Loucy (cell line): ENCODE data around the gene LSM14B.
"Not testable (repeated sequence)": the region's sequence is repeated elsewhere in the genome, so short reads cannot be mapped to it uniquely, and the experiment has no call there.

Experiments used
- H2AFZ ChIP-seq: fragments of 200-600 bp; sonication (generic); 2 replicates; pipeline ENCODE4 v1.6.0; 2016; ENCODE audit warnings: antibody characterized with exemption, mild to moderate bottlenecking, low read length, moderate library complexity
- H3F3A ChIP-seq: fragments of 200-600 bp; 2 replicates; pipeline ENCODE4 v1.6.0; 2016; ENCODE audit warnings: antibody characterized with exemption, low read depth, mild to moderate bottlenecking
- H3K27me3 ChIP-seq: fragments of 200-600 bp; sonication (generic); 2 replicates; pipeline ENCODE4 v1.6.1; 2014; ENCODE audit warnings: low read length, mild to moderate bottlenecking; ENCODE audit not compliant: insufficient read depth, poor library complexity, severe bottlenecking
- H3K36me3 ChIP-seq: fragments of 200-600 bp; sonication (generic); 2 replicates; pipeline ENCODE4 v1.6.1; 2016; ENCODE audit warnings: low read length; ENCODE audit not compliant: insufficient read depth
- H3K4me1 ChIP-seq: fragments of 200-600 bp; sonication (generic); 2 replicates; pipeline ENCODE4 v1.5.1; 2014; ENCODE audit warnings: low read length, mild to moderate bottlenecking; ENCODE audit not compliant: insufficient read depth, poor library complexity, severe bottlenecking
- H3K4me2 ChIP-seq: fragments of 200-600 bp; sonication (generic); 2 replicates; pipeline ENCODE4 v1.6.0; 2014; ENCODE audit warnings: antibody characterized with exemption, low read length, low read depth, mild to moderate bottlenecking; ENCODE audit not compliant: poor library complexity, severe bottlenecking
- H3K4me3 ChIP-seq: fragments of 200-600 bp; sonication (generic); 2 replicates; pipeline ENCODE4 v1.5.1; 2014; ENCODE audit warnings: low read length, mild to moderate bottlenecking, mixed read lengths; ENCODE audit not compliant: poor library complexity, severe bottlenecking
- H3K79me2 ChIP-seq: fragments of 200-600 bp; sonication (generic); 2 replicates; pipeline ENCODE4 v1.6.1; 2014; ENCODE audit warnings: low read length; ENCODE audit not compliant: insufficient read depth
- H3K9ac ChIP-seq: fragments of 200-600 bp; sonication (generic); 2 replicates; pipeline ENCODE4 v1.6.0; 2014; ENCODE audit warnings: mild to moderate bottlenecking, low read depth, low read length, moderate library complexity; ENCODE audit not compliant: poor library complexity, severe bottlenecking
- H3K9me2 ChIP-seq: fragments of 200-600 bp; sonication (generic); replicated peaks from 2 replicates; pipeline ENCODE4 v1.6.1; 2016; ENCODE audit warnings: low read depth, low read length, mixed read lengths
- H3K9me3 ChIP-seq: fragments of 200-600 bp; sonication (generic); 2 replicates; pipeline ENCODE4 v1.6.1; 2014; ENCODE audit warnings: mild to moderate bottlenecking, antibody characterized with exemption, low read length, low read depth; ENCODE audit not compliant: insufficient read depth
- H4K20me1 ChIP-seq: fragments of 200-600 bp; sonication (generic); 2 replicates; pipeline ENCODE4 v1.6.0; 2014; ENCODE audit warnings: antibody characterized with exemption, low read length, mild to moderate bottlenecking; ENCODE audit not compliant: insufficient read depth, poor library complexity, severe bottlenecking
- EZH2phosphoT487 ChIP-seq: fragments of 200-600 bp; IDR thresholded peaks from 2 replicates; pipeline ENCODE4 v1.6.1; 2018; ENCODE audit warnings: antibody characterized with exemption, mild to moderate bottlenecking, moderate library complexity, borderline replicate concordance
- TF ChIP-seq, protein P1 (sequence below): fragments of 200-600 bp; sonication (generic); conservative IDR thresholded peaks from 2 replicates; pipeline ENCODE4 v1.5.1; 2014; ENCODE audit warnings: mild to moderate bottlenecking, antibody characterized with exemption, low read length

LSM14B gene

DNA sequence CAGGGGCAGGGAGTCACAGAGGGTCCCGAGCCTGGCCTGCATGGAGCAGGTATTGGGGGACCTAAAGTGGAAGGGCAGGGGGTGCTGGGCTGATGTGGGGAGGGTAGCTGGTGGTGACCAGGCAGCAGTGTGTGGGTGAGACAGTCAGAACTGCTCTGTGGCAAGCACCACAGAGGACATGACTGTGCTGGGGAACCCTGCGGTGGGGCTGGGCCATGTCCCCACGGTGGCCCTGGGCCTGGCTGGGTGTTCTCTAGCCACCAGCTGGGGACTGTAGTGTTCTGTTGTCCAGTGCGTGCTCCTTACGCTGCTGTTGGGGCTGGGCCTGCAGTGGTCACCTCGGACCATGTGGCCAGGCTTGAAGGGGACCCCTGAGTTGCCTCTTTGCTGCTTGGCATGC lies 24.9 kb downstream of the LSM14B start:
- no peak for TF ChIP-seq EZH2phosphoT487
- TF ChIP-seq, protein P1, sequence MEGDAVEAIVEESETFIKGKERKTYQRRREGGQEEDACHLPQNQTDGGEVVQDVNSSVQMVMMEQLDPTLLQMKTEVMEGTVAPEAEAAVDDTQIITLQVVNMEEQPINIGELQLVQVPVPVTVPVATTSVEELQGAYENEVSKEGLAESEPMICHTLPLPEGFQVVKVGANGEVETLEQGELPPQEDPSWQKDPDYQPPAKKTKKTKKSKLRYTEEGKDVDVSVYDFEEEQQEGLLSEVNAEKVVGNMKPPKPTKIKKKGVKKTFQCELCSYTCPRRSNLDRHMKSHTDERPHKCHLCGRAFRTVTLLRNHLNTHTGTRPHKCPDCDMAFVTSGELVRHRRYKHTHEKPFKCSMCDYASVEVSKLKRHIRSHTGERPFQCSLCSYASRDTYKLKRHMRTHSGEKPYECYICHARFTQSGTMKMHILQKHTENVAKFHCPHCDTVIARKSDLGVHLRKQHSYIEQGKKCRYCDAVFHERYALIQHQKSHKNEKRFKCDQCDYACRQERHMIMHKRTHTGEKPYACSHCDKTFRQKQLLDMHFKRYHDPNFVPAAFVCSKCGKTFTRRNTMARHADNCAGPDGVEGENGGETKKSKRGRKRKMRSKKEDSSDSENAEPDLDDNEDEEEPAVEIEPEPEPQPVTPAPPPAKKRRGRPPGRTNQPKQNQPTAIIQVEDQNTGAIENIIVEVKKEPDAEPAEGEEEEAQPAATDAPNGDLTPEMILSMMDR, result no peak
- peaks cover 92% of the 10 kb centered on the region for H3K79me2 ChIP-seq
- H3F3A ChIP-seq, result no peaks in the 10 kb centered on the region
- H3K27me3 ChIP-seq, result no peaks in the 10 kb centered on the region
- H4K20me1 ChIP-seq, result peaks cover 72% of the 10 kb centered on the region
- H3K4me1 ChIP-seq, result peaks cover 24% of the 10 kb centered on the region
- H3K9ac ChIP-seq, result peak overlapping the region; percentile 78
- H3K4me2 ChIP-seq, result peak overlapping the region; percentile 100
- H3K36me3 ChIP-seq, result peaks cover under 1% of the 10 kb centered on the region; the same call in 1 of the 2 replicates
- H3K4me3 ChIP-seq, result peak overlapping the region; percentile 35
- H2AFZ ChIP-seq, result no peak overlapping the region
- H3K9me3 ChIP-seq, result no peaks in the 10 kb centered on the region
- no peaks in the 10 kb centered on the region for H3K9me2 ChIP-seq

DNA sequence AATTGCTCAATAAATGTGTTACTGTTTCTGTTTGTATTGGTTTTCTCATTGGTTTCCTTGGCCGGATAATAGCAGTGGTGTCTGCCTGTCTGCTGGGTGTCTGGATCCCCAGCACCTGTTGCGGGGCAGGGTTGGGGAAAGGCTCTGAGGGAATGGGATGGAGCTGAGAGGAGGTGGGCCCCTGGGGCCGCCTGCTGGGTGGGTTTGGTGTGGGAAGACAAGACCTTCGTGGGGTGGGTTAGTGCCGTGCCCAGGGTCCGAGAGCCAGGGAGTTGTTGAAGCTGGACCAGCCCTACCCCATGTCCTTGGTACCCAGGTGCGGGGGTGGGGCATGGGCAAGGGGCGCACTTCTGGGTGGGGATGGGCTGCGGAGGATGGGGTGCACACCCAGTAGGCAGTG lies 25.3 kb downstream of the LSM14B start:
- TF ChIP-seq, protein P1, result no peak
- TF ChIP-seq EZH2phosphoT487, result no peak
- Histone ChIP-seq H3K27me3 (no peaks in the 10 kb centered on the region), H3F3A (no peaks in the 10 kb centered on the region), H3K9me2 (no peaks in the 10 kb centered on the region), H4K20me1 (peaks cover 68% of the 10 kb centered on the region), H3K4me2 (peak overlapping the region; percentile 100), H2AFZ (no peak overlapping the region), H3K4me1 (peaks cover 24% of the 10 kb centered on the region), H3K36me3 (peaks cover 5% of the 10 kb centered on the region; the same call in 1 of the 2 replicates), H3K9ac (no peak overlapping the region), H3K79me2 (peaks cover 92% of the 10 kb centered on the region), H3K9me3 (no peaks in the 10 kb centered on the region), H3K4me3 (peak overlapping the region; percentile 35)

DNA sequence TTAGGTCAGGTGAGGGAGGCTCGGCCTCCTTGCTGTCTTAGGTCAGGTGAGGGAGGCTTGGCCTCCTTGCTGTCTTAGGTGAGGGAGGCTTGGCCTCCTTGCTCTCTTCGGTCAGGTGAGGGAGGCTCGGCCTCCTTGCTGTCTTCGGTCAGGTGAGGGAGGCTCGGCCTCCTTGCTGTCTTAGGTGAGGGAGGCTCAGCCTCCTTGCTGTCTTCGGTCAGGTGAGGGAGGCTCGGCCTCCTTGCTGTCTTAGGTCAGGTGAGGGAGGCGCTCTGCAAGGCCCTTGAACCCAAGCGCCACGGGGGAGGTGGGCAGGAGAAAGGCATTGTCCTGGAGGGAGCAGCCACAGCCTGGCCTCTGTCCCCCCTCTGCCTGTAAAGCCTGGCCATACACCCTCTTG lies 26.1 kb downstream of the LSM14B start:
- Histone ChIP-seq H3K36me3 (peaks cover 13% of the 10 kb centered on the region; the same call in 1 of the 2 replicates), H3K4me2 (peak overlapping the region; percentile 4), H3K79me2 (peaks cover 94% of the 10 kb centered on the region), H3K4me1 (peaks cover 24% of the 10 kb centered on the region), H4K20me1 (peaks cover 74% of the 10 kb centered on the region)
- not testable (repeated sequence) for H3K4me3 ChIP-seq, H3K9me2 ChIP-seq, H3K27me3 ChIP-seq, H3K9me3 ChIP-seq, H2AFZ ChIP-seq, H3F3A ChIP-seq, H3K9ac ChIP-seq

DNA sequence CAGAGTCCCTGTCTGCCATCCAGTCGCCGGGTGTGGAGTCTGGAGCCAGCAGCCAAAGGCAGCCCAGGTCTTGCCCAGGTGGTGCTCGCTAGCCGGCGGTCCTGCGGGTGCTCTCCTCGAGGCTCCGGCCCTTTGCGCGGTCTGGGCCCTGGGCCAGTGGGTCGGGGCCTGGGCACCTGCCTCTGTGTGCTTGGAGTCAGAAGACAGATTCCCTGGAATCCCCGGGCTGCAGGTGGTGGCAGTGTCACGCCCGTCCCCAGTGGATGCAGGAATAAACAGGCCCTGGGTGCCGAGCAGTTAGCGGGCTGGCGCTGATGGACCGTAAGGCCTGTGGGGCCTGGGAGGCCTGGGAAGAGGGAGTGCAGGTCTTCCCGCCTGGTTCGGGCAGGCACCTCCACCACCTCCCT lies 26.6 kb downstream of the LSM14B start:
- H3K9ac ChIP-seq, result no peak overlapping the region

More for the DNA sequence above, 26.6 kb downstream of the LSM14B start:
- peaks cover 99% of the 10 kb centered on the region for H3K79me2 ChIP-seq
- H3K9me3 ChIP-seq, result no peaks in the 10 kb centered on the region
- H3K4me2 ChIP-seq, result peak overlapping the region; percentile 4
- no peak overlapping the region for H3K4me3 ChIP-seq
- no peaks in the 10 kb centered on the region for H3K9me2 ChIP-seq
- no peaks in the 10 kb centered on the region for H3K27me3 ChIP-seq
- H3K4me1 ChIP-seq, result peaks cover 24% of the 10 kb centered on the region
- H4K20me1 ChIP-seq, result peaks cover 77% of the 10 kb centered on the region
- TF ChIP-seq, protein P1, result no peak
- TF ChIP-seq EZH2phosphoT487, result no peak
- peaks cover 19% of the 10 kb centered on the region; the same call in 1 of the 2 replicates for H3K36me3 ChIP-seq
- no peaks in the 10 kb centered on the region for H3F3A ChIP-seq
- no peak overlapping the region for H2AFZ ChIP-seq
